Mucosa of rectum (tissue), 2 donors: ENCODE data around the gene NSFL1C.

Experiments used
- H3K27ac ChIP-seq, 2 donors: one replicate each; pipeline ENCODE4 v1.7.0; 2013; ENCODE audit warnings: inconsistent platforms in 2 of 2, low read depth in 2 of 2, low read length in 2 of 2
- H3K27me3 ChIP-seq, 2 donors: one replicate each; pipeline ENCODE4 v1.7.0; 2013; ENCODE audit warnings: low read length in 2 of 2; ENCODE audit not compliant: control insufficient read depth in 2 of 2, insufficient read depth in 2 of 2
- H3K36me3 ChIP-seq, 2 donors: one replicate each; pipeline ENCODE4 v1.7.0; 2013; ENCODE audit warnings: low read length in 2 of 2; ENCODE audit not compliant: control insufficient read depth in 2 of 2, insufficient read depth in 2 of 2
- H3K4me1 ChIP-seq, 2 donors: one replicate each; pipeline ENCODE4 v1.7.0; 2013; ENCODE audit warnings: low read length in 2 of 2, mild to moderate bottlenecking in 1 of 2; ENCODE audit not compliant: control insufficient read depth in 2 of 2, insufficient read depth in 2 of 2
- H3K4me3 ChIP-seq, 2 donors: one replicate each; pipeline ENCODE4 v1.7.0; 2013; ENCODE audit warnings: low read length in 2 of 2
- H3K9ac ChIP-seq, 2 donors: one replicate each; pipeline ENCODE4 v1.7.0; 2013; ENCODE audit warnings: low read length in 2 of 2, low read depth in 1 of 2, mild to moderate bottlenecking in 1 of 2
- H3K9me3 ChIP-seq, 2 donors: one replicate each; pipeline ENCODE4 v1.7.0; 2013; ENCODE audit warnings: low read length in 2 of 2; ENCODE audit not compliant: control insufficient read depth in 2 of 2
- donor health status: healthy.
- donor health status: Normal muscosa, but diverticular disease.

Gene NSFL1C

GRCh38 chr20:1484438-1485116 lies 17.9 kb upstream of the NSFL1C start:
- no peak overlapping the region for H3K9ac ChIP-seq
- H3K9me3 ChIP-seq: no peaks in the 10 kb centered on the region
- no peak overlapping the region for H3K27ac ChIP-seq
- peaks cover 0 to 1% of the 10 kb centered on the region in 2 donors for H3K27me3 ChIP-seq
- H3K4me1 ChIP-seq: no peaks in the 10 kb centered on the region
- H3K4me3 ChIP-seq: no peak overlapping the region
- no peaks in the 10 kb centered on the region for H3K36me3 ChIP-seq

GRCh38 chr20:1479831-1480595 lies 13.4 kb upstream of the NSFL1C start:
- peaks cover 0 to 3% of the 10 kb centered on the region in 2 donors for H3K27me3 ChIP-seq
- H3K4me3 ChIP-seq: no peak overlapping the region
- H3K27ac ChIP-seq: no peak overlapping the region
- no peaks in the 10 kb centered on the region for H3K4me1 ChIP-seq
- no peaks in the 10 kb centered on the region for H3K36me3 ChIP-seq
- no peaks in the 10 kb centered on the region for H3K9me3 ChIP-seq
- no peak overlapping the region for H3K9ac ChIP-seq

- no peak overlapping the region for H3K4me3 ChIP-seq
- no peak overlapping the region for H3K27ac ChIP-seq
- no peak overlapping the region for H3K9ac ChIP-seq
- H3K36me3 ChIP-seq: no peaks in the 10 kb centered on the region
- H3K4me1 ChIP-seq: no peaks in the 10 kb centered on the region
- peaks cover 0 to 2% of the 10 kb centered on the region in 2 donors for H3K27me3 ChIP-seq
- H3K9me3 ChIP-seq: no peaks in the 10 kb centered on the region
Measured at GRCh38 chr20:1478566-1478965, 11.9 kb upstream of the NSFL1C start.

- peaks cover 0 to 2% of the 10 kb centered on the region in 2 donors for H3K27me3 ChIP-seq
- H3K9me3 ChIP-seq: no peaks in the 10 kb centered on the region
- no peaks in the 10 kb centered on the region for H3K36me3 ChIP-seq
- no peak overlapping the region for H3K4me3 ChIP-seq
- no peak overlapping the region for H3K27ac ChIP-seq
- H3K9ac ChIP-seq: no peak overlapping the region
- H3K4me1 ChIP-seq: no peaks in the 10 kb centered on the region
Measured at GRCh38 chr20:1477896-1478490, 11.3 kb upstream of the NSFL1C start.

- Histone ChIP-seq H3K27ac (no peak overlapping the region), H3K4me1 (peaks cover 6% of the 10 kb centered on the region in 2 donors), H3K27me3 (peaks cover 0 to 2% of the 10 kb centered on the region in 2 donors), H3K9ac (no peak overlapping the region), H3K36me3 (no peaks in the 10 kb centered on the region), H3K4me3 (no peak overlapping the region), H3K9me3 (no peaks in the 10 kb centered on the region)
Measured at GRCh38 chr20:1474817-1475603, 8.4 kb upstream of the NSFL1C start.

GRCh38 chr20:1474325-1474724 lies 7.7 kb upstream of the NSFL1C start:
- no peaks in the 10 kb centered on the region for H3K9me3 ChIP-seq
- peaks cover 0 to 2% of the 10 kb centered on the region in 2 donors for H3K27me3 ChIP-seq
- H3K27ac ChIP-seq: no peak overlapping the region
- H3K4me3 ChIP-seq: no peak overlapping the region
- H3K36me3 ChIP-seq: no peaks in the 10 kb centered on the region
- H3K9ac ChIP-seq: no peak overlapping the region
- H3K4me1 ChIP-seq: peaks cover 11 to 13% of the 10 kb centered on the region in 2 donors

GRCh38 chr20:1473246-1474220 lies 6.9 kb upstream of the NSFL1C start:
- H3K27ac ChIP-seq: no peak overlapping the region
- peaks cover 17 to 21% of the 10 kb centered on the region in 2 donors for H3K4me1 ChIP-seq
- no peaks in the 10 kb centered on the region for H3K36me3 ChIP-seq
- no peaks in the 10 kb centered on the region for H3K9me3 ChIP-seq
- no peak overlapping the region for H3K4me3 ChIP-seq
- H3K9ac ChIP-seq: no peak overlapping the region
- H3K27me3 ChIP-seq: peaks cover 0 to 2% of the 10 kb centered on the region in 2 donors

GRCh38 chr20:1472556-1473245 lies 6.1 kb upstream of the NSFL1C start:
- Histone ChIP-seq H3K9me3 (no peaks in the 10 kb centered on the region), H3K36me3 (no peaks in the 10 kb centered on the region), H3K4me1 (peaks cover 24 to 28% of the 10 kb centered on the region in 2 donors), H3K27ac (no peak overlapping the region), H3K27me3 (peaks cover 0 to 2% of the 10 kb centered on the region in 2 donors), H3K9ac (no peak overlapping the region), H3K4me3 (no peak overlapping the region)

GRCh38 chr20:1471242-1471641 lies 4.6 kb upstream of the NSFL1C start:
- no peaks in the 10 kb centered on the region for H3K36me3 ChIP-seq
- no peak overlapping the region for H3K4me3 ChIP-seq
- no peaks in the 10 kb centered on the region for H3K9me3 ChIP-seq
- H3K27ac ChIP-seq: no peak overlapping the region
- H3K9ac ChIP-seq: no peak overlapping the region
- H3K4me1 ChIP-seq: peaks cover 31 to 34% of the 10 kb centered on the region in 2 donors
- no peaks in the 10 kb centered on the region for H3K27me3 ChIP-seq
